ENCODE results near the gene SEC14L1.
"Not testable (repeated sequence)": the region's sequence is repeated elsewhere in the genome, so short reads cannot be mapped to it uniquely, and the experiment has no call there.

Gene SEC14L1

DNA sequence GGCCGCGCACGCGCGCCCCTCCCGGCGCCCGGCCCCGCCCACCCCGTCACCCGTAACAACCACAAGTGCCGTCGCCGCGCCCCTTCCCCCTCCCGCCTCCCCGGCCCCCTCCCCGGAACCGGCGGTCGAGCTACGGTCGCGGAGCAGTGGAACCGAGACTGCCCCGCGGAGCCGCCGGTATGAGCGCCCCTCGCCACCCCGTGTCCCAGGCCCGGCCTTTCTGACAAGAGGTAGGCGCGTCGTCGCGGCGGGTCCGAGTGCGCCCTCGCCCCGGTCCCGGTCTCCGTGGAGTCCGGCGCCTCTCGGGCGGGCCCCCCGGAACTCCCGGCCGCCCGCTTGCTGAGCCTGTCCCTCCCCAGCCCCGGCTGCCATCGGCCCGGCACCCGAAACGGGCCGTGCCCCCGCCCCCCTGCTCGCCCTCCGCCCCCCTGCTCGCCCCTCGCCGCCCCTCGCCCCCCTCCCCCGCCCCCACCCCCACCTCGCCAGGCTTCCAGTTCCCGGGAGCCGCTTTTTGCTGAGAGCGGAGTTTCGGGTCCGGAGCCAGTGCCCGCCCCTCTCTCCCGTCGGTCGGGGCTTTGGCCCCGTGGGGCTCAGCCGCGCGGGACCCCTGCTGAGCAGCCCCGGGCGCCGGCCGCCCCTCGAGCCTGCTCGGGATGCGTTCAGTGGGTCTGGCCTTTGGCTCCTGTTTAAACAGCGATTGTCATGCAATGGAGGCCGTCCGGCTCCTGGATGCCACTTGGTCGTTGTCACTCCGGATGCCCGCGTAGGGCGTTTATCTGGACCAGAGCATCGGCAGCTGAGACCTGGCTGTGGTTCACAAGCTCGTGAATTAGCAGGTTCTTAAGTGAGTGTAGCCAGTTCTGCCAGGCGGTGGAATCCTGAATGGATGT, at the start of gene SEC14L1:
TSS of gene SEC14L1 (plus strand) at position 92 of the 890 bp plus-strand sequence. CDS start 2,628 bp downstream, outside the sequence.
- peak; percentile 88 for DNase-seq

DNA sequence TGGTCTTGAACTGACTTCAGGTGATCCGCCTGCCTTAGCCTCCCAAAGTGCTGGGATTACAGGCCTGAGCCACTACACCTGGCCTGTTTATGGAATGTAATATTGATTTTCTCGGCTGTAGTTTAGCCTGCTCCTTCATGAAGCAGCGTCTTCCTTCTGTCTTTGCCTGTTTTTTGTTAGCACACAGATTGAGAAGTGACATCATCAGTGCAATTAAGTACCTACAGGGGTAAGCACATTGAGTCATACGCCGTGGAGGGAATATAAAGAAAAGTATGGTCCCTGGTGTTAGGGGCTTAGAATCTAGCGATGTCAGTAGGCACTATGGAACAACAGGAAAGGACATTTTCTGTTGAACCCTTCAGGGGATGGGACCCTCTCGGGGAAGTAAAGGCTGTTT, 48.7 kb upstream of the SEC14L1 start:
- no peak for DNase-seq

DNA sequence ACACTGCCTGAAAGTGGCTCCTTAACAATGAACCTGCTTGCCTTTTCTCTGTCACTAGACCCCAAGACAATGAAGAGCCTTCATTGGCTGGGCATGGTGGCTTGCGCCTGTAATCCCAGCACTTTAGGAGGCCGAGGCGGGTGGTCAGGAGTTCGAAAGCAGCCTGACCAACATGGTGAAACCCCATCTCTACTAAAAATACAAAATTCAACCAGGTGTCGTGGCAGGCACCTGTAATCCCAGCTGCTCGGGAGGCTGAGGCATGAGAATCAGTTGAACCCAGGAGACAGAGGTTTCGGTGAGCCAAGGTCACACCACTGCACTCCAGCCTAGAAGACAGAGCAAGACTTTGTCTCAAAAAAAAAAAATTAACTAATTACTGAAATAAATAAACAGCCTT, 45.3 kb upstream of the SEC14L1 start:
- DNase-seq: no peak

DNA sequence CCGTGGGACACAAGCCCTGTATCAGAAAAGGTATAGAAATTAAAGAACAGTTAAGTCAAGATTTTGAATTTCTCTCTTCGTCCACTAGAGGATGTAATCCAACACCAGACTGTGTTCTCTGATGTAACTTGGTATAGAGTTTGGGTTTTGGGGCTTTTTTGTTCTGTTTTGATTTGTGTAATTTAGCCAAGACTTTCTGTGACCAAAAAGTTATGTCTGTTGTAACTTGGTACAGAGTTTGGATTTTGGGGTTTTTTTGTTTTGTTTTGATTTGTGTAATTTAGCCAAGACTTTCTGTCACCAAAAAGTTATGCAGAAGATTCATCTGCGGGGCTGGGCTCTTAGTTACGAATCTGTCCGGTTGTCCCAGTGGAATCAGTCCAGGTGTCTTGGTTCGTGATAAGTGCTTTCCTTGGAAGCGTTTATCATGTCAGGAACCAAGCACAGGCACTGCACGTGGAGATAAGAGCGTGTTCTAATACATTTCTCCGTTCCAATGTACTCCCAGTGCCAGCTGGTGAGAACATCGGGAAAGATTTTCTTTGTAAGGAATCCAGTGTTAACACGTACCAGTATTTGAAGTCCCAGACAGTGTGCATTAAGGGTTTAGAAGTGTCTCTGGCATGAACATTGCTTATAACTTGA, 44.1 kb upstream of the SEC14L1 start:
- DNase-seq: peak; percentile 62

DNA sequence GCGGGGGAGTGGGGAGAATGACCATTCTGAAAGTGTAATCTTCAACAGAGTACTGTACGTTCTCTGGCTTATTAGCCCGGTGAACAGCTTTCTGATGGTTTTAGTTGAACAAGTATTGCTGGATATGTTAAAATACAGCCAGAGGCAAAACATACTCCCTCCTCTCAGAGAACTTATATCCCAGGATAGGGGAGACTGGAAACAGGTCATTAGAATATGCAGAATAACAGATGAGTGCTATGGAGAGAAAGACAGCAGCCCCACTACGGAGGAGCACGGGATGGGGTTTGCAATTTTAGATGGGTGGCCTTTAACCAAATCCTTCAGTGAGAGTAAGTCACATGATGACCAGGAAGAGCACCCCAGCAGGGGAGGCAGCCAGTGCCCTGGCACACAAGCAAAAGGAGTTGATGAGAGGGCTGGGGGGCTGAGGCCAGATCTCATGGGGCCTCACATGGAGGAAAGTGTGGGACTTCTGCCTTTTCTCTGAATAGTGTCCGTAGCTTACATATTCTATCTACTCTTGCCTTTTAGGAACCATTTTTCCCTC, 43.1 kb upstream of the SEC14L1 start:
- no peak for DNase-seq

DNA sequence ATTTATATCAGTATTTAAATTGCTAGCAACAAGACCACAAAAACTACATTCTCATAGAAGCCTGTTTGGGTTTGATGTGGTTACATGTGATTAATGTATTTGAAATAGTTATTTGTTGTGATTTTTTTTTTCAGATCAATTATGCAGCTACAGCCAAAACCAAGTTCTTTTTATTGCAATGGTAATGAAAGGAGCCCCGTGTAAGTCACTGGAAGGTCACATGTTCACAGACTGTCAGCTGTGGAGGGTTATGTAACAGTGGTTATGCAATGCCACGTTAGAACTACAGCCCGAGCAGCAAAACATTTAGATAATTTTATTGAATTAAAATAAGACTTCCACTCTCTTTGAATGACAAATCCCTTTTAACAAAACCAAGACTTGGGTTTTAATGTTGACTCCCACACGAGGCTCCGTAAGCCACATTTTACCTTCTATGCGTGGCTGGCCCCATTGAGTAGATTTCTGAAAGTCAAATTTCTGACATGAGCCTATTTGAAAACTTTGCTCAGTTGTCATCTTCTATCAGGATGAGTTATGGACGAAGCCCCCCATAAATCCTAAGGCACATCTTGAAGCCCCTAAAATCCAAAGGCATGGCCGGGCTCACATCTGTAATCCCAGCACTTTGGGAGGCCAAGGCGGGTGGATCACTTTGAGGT, 41.8 kb upstream of the SEC14L1 start:
- DNase-seq: no peak

DNA sequence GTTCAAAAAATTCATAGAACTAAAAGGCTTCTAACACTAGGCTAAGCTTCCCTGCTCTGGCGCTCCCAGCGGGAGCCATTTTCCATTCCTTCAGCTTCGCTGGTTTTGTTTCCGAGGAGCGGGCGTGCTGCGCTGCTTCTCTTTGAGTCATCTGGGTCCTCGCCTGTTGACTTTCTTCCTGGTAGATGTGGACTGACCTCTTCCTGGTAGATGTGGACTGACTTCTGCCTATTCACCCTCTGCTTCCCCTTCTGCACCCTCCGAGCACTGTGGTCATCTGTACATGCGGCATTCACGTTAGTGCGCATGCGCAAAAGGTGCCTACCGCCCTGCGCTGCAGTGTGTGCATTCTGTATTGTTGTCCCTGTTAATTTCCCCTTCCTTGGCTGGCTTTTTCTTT, 40.8 kb upstream of the SEC14L1 start:
- no peak for DNase-seq

DNA sequence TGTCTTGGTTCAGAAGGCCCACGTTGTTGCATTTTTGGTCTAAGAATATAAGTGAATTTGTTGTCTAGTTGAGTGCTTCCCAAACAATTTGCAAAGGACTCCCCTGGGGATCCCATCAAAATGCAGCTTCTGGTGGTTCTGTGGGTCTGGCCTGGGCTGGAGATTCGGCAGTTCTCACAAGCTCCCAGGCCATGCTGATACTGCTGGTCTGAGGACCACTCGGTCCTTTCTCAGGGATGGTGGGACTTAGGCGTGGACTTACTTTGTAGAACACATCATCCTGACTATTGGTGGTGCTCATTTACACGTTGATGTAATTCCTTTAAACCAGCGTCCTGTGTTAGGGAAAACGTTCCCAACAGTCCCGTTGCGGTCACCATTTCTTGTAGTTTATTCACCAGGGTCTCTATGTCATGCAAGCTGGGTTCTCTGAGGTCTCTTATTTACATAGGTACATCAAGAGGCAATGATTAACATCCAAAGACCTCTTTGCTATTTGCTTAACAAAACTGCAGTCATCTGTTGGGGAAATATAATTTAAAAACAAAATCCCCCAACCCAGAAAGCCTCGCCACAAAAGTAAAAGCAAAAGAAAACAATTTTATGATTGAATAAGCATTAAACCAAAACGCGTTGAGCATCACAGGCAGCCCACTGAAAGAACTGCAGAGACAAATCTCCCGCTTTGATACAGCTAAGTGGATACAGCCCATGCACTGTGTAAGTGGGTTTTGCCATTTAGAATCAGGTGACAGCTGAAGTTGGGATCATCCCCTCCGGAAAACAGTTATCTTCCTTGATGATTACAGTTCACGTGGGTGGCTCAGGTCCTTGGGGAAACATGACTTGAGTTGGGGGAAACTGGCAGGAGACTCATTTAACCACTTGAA, 39.0 kb upstream of the SEC14L1 start:
- DNase-seq: no peak

DNA sequence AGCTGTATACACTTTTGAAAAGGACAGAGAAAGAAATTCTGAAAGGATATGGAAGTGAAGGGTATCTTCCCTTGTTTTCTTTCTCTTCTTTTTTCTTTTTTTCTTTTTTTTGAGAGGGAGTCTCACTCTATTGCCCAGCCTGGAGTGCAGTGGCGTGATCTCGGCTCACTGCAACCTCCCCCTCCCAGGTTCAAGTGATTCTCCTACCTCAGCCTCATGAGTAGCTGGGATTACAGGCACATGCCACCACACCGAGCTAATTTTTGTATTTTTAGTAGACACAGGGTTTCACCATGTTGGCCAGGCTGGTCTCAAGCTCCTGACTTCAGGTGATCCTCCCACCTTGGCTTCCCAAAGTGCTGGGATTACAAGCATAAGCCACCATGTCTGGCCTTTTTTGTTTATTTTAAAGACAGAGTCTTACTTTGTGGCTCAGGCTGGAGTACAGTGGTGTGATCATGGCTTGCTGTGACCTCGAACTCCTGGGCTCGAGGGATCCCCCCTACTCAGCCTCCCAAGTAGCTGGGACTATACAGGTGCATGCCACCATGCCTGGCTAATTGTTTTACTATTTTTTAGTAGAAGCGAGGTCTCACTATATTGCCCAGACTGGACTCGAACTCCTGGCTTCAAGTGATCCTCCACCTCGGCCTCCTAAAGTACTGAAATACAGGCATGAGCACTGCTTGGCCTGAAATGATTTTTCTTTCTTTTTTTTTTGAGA, 38.2 kb upstream of the SEC14L1 start:
- DNase-seq: not testable (repeated sequence)

DNA sequence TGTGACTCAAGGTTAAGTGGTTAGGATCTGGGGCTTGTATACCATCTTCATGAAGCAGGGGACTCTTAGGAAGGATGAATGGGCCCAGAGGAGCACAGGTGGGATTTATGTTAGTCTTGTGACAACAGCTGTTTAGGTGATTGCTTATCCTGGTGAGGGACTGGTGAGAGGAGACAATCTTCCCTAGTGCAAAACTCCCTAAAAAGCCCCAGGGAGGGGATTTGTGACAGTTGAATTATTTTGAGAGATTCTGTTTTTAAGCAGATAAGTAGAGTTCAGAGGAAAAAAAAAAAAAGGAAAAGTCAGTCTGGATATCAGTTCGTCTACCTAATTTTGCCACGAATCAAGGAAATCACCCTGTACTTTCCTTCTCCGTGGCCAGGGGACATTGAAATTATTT, 35.1 kb upstream of the SEC14L1 start:
- DNase-seq: no peak

DNA sequence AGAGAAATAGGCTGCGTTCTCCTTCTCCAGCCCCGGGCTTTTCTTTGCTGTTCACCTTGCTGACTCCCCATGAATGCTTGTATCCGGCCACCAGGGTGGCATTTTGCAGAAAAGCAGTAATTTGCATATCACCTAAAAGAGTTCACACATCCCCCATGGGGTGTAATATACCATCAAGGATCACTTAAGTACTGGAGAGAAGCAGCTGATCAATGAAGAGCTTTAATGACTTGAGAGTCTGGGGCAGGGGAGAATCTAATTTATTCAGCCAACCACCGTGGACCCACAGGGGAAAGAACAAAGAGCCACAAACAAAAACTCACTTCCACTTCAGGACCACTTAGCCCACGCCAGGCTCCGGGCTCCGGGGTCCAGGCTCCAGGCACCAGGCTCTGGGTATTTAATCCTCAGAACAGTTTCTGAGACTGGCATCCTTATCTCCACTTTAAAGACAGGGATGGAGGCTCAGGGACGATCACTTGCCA, 33.9 kb upstream of the SEC14L1 start:
- DNase-seq: peak; percentile 40

DNA sequence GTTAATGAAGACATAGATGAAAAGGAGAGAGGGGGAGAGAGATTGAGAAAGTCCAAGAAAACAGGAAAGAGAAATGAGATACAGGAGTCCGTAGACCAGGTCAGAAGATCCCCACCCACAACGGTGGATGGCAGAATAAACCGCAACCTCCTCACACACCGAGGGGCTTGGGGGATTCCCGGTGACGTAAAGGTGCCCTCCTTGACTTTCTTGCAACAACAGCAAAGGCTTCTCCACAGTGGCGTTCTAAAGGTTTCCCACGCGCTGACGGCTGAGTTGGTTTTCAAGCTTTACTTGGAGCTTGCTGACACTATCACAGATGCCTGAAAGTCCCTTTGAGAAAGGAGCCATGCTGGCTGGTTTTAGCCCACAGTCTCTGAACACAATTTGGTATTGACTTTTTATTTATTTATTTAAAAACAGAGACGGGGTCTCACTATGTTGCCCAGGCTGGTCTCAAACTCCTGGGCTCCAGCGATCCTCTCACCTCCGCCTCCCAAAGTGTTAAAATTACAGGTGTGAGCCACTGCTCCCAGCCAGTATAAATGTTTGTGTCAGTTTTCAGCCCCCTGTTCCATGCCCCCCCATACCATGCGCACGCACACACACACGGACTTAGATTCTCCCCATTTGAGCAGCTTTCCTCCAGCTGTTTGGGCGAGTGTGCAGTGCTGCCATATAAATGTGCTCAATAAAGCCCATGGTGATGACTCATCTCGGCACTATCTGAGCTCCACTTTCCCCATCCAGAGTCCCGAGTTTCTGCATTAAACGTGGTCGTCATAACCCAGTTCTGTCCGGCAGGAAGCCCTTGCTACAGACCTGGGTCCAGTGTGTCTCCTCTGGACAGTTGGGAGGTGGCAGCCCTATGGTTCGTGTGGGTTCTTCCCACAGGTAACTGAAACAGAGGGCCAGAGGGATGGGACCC, 33.0 kb upstream of the SEC14L1 start:
- no peak for DNase-seq

DNA sequence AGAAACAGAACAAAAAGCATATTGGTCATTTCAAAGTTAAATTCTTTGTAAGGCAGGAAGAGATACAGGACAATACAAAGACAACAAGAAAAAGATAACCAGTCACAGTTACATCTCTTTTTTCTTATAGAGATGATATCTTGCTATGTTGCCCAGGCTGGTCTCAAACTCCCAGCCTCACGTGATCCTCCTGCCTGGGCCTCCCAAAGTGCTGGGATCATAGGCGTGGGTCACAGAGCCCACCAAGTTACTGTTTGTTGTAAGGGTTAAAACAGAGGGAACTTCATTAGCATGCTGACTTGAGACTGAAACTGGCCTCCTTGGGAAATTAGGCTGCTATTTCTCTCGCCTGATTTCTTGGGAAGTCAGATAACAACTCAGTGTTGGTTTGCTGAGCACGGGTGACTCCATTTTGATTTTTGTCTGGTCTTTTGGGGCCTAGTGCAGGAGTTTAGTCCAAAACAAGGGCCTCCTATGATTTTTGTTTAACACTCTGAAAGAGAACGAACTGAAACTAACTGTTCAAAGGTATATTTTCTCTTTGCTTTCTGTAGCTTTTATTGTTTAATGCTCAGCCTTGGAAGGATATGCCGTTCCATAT, 31.5 kb upstream of the SEC14L1 start:
- no peak for DNase-seq

DNA sequence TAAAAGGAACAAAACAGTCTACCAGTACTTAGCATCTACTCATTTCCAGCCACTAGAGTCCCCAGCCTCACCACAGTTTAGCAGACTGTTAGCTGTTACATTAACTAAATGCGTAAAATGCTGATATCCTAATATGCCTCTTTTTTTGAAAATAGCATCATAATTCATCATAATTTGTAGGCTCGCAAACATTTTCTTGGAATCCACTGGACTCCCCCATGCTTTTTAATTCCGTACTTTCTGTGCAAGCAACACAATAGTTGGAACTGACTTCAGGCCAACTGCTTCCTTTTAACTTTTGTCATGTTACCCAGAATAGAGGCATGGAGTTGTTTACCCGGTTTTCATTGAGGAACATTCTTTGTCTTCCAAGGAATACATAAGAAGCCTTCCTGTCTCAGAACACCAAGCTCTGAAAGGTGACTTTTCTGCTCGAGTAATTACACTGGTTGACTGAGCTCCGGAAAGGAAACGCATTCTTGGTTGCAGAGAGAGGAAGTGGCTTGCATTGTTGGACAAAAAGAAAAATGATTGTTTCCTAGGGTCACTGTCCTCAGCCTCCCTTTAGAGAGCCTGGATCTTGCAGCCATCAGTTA, 30.9 kb upstream of the SEC14L1 start:
- no peak for DNase-seq

DNA sequence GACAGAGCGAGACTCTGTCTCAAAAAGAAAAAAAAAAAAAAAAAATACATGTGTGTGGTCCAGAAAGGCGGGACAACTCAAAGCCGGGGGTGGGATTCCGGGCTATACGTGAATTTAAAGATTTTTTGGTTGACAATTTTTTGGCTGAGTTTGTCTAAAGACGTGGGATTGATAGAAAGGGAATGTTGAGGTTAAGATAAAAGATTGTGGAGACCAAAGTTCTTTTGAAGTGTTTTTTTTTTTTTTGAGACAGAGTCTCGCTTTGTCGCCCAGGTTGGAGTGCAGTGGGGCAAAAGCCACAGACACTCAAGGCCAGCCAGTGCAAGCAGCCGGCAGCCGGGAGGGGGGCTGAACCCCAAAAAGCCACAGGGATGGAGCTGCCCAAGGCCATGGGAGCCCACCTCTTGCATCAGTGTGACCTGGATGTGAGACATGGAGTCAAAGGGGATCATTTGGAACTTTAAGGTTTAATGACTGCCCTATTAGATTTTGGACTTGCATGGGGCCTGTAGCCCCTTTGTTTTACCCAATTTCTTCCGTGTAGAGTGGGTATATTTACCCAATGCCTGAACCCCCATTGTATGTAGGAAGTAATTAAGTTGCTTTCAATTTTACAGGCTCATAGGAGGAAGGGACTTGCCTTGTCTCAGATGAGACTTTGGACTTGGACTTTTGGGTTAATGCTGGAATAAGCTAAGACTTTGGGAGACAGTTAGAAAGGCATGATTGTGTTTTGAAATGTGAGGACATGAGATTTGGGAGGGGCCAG, 29.4 kb upstream of the SEC14L1 start:
- not testable (repeated sequence) for DNase-seq

DNA sequence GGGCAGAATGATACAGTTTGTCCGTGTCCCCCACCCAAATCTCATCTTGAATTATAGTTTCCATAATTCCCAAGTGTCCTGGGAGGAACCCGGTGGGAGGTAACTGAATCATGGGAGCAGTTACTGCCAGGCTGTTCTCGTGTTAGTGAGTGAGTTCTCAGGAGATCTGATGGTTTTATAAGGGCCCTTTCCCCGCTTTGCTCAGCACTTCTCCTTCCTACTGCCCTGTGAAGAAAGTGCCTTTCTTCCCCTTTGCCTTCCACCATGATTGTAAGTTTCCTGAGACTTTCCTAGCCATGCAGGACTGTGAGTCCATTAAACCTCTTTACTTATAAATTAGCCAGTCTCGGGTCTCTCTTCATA, 28.9 kb upstream of the SEC14L1 start:
- DNase-seq: no peak

DNA sequence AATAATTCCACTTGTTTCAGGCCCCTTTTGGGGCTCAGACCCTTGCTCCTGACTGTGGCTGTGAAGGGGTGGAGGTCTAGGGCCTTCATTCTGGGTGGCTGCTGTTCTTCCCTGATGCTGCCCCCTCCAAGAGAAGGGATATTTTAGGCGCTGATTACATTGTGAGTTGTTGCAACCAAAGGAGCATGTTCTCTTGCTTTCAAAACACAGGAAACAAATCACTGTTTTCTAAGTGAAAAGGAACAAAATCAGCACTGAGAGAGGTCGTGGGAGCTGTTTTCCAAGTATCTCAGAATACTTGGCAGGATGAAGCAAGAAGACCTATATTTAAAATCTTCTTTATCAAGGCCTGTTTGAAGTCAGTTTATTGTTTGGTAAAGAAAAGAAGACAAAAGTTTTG, 25.3 kb upstream of the SEC14L1 start:
- DNase-seq: no peak

DNA sequence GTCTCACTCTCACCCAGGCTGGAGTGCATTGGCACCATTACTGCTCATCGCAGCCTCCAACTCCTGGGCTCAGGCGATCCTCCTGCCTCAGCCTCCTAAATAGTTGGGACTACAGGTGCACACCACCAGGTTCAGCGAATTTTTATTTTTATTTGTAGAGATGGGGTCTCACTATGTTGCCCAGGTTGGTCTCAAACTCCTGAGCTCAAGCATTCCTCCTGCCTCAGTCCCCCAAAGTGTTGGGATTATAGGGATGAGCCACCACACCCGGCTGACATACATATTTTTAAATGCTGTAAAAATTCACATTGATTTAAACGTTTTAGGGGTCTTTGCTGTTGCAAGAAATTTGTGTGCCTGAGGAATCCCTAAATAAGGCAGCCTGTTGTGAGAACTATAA, 24.8 kb upstream of the SEC14L1 start:
- DNase-seq: no peak

DNA sequence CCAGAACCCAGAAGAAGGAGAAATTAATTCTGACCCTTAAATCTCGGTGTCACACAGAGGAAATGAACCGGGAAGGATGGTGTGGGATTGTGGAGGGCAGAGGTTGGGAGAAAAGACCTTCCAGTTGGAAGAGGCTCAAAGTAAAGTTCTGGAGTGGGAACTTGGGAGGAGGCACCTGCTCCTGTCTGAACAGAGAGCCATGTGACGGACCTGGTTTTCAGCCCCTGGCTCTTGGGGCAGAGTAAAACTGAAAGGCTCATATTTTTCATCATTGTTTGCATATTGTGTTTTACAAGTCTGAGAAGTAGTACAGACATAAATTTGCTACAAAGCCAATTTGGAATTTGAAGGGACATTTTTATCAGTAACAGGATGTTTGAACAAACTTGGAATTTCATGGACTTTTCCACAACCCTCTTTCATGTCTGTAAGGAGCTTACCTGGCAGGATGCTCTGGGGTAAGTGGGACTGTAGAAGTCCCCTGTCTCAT, 24.4 kb upstream of the SEC14L1 start:
- DNase-seq: no peak
